ENCODE measurements around the gene DPY19L3.

DNA sequence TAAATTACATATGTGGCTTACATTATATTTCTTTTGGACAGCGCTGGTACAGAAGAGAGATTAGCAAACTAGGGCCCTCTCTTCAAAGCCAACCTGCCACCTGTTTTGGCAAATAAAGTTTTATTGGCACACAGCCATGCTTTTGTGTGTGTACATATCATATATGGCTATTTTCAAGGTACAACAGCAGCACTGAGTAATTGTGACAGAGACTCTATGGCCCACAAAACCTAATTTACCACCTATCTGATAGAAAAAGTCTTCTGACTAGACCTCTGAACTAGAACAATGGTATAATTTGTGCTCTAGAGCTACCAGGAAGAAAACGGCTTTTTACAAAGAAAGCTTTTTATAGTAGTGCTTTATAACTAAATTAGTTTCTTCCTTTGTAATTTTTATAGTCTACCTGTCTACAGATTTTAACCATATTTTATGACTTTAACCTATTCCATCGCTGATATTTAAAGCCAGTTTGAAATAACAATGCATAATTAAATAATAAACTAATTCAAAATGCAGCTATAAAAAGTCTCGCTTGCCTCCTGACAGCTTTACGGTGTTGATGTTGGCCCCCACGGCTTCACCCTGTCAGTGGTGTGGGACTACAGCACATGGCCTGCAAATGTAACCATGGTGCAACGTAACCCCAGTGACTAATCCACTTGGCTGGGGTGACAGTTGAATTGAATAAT, 17.7 kb upstream of the DPY19L3 start:
- TF ChIP-seq, protein P1, sequence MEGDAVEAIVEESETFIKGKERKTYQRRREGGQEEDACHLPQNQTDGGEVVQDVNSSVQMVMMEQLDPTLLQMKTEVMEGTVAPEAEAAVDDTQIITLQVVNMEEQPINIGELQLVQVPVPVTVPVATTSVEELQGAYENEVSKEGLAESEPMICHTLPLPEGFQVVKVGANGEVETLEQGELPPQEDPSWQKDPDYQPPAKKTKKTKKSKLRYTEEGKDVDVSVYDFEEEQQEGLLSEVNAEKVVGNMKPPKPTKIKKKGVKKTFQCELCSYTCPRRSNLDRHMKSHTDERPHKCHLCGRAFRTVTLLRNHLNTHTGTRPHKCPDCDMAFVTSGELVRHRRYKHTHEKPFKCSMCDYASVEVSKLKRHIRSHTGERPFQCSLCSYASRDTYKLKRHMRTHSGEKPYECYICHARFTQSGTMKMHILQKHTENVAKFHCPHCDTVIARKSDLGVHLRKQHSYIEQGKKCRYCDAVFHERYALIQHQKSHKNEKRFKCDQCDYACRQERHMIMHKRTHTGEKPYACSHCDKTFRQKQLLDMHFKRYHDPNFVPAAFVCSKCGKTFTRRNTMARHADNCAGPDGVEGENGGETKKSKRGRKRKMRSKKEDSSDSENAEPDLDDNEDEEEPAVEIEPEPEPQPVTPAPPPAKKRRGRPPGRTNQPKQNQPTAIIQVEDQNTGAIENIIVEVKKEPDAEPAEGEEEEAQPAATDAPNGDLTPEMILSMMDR (IDR thresholded peaks at IDR 0.05 in 4 of 5, conservative IDR thresholded peaks at IDR 0.05 in 1 of 5): no peak
- no peak for TF ChIP-seq POLR2A (IDR thresholded peaks at IDR 0.05)
